Left forelimb (tissue), 1 donor: ENCODE measurements around the gene LRP4.
A peak's percentile ranks its signal among the peaks of the same experiment; 100 is the strongest.

ENCODE experiments used
- DNase-seq: peaks from one replicate; pipeline ENCODE4 v3.0.0-alpha.2; 2018; ENCODE audit warnings: low spot score

Gene LRP4

GRCh38 chr11:46850829-46851380 is 67.4 kb downstream of the LRP4 start:
- no peak for DNase-seq

GRCh38 chr11:46849631-46850030 is 68.7 kb downstream of the LRP4 start:
- no peak for DNase-seq

- DNase-seq: no peak
These were observed 71.9 kb downstream of the LRP4 start for GRCh38 chr11:46846510-46846830.

- DNase-seq: peak; percentile 93
These were observed 72.4 kb downstream of the LRP4 start, which contains the start of gene CKAP5 for GRCh38 chr11:46845740-46846509. Gene CKAP5 (minus strand): TSS chr11:46846280. CDS start chr11:46821231, 25,049 bp downstream.

- no peak for DNase-seq
These were observed 73.0 kb downstream of the LRP4 start for GRCh38 chr11:46845440-46845739.

- no peak for DNase-seq
These were observed 78.2 kb downstream of the LRP4 start for GRCh38 chr11:46840116-46840515.

- DNase-seq: no peak
These were observed 79.8 kb downstream of the LRP4 start for GRCh38 chr11:46838501-46838900.

- no peak for DNase-seq
These were observed 80.5 kb downstream of the LRP4 start for GRCh38 chr11:46837860-46838259.

- DNase-seq: no peak
These were observed 81.5 kb downstream of the LRP4 start for GRCh38 chr11:46836870-46837269.

- DNase-seq: no peak
These were observed 81.9 kb downstream of the LRP4 start for GRCh38 chr11:46836431-46836830.

GRCh38 chr11:46835897-46836296 is 82.5 kb downstream of the LRP4 start:
- no peak for DNase-seq

GRCh38 chr11:46834821-46835220 is 83.5 kb downstream of the LRP4 start:
- no peak for DNase-seq

- DNase-seq: no peak
These were observed 85.7 kb downstream of the LRP4 start for GRCh38 chr11:46832511-46833214.

- no peak for DNase-seq
These were observed 90.4 kb downstream of the LRP4 start for GRCh38 chr11:46827995-46828394.

- peak; percentile 78 for DNase-seq
These were observed 91.9 kb downstream of the LRP4 start for GRCh38 chr11:46826310-46827044.

- DNase-seq: no peak
These were observed 109.4 kb downstream of the LRP4 start for GRCh38 chr11:46808799-46809431.
